ENCODE data around the gene NUP42.

The NUP42 gene

GRCh38 chr7:23232966-23233365 lies 51.1 kb downstream of the NUP42 start:
- no peak overlapping the region for H3K4me3 ChIP-seq (ENCODE audit: low read length)
- DNase-seq (ENCODE audit: low read depth) = no peak
- no peak for TF ChIP-seq CTCF (conservative IDR thresholded peaks at IDR 0.05; ENCODE audit: low read length)

GRCh38 chr7:23234569-23235296 lies 52.9 kb downstream of the NUP42 start:
- DNase-seq (ENCODE audit: low read depth) = no peak
- 0 out of 2 replicates have a peak, but pooled peaks have one; percentile 4 for TF ChIP-seq CTCF (conservative IDR thresholded peaks at IDR 0.05; ENCODE audit: low read length)
- no peak overlapping the region; the same call in 1 of the 2 replicates for H3K4me3 ChIP-seq (ENCODE audit: low read length)

GRCh38 chr7:23235813-23236221 lies 54.0 kb downstream of the NUP42 start:
- peak; percentile 15 for DNase-seq (ENCODE audit: low read depth)
- no peak for TF ChIP-seq CTCF (conservative IDR thresholded peaks at IDR 0.05; ENCODE audit: low read length)
- H3K4me3 ChIP-seq (ENCODE audit: low read length) = no peak overlapping the region

- DNase-seq (ENCODE audit: low read depth) = no peak
- H3K4me3 ChIP-seq (ENCODE audit: low read length) = no peak overlapping the region
- no peak for TF ChIP-seq CTCF (conservative IDR thresholded peaks at IDR 0.05; ENCODE audit: low read length)
Measured at GRCh38 chr7:23237000-23237399, 55.2 kb downstream of the NUP42 start.

- no peak for TF ChIP-seq CTCF (conservative IDR thresholded peaks at IDR 0.05; ENCODE audit: low read length)
- no peak overlapping the region for H3K4me3 ChIP-seq (ENCODE audit: low read length)
- peak; percentile 9 for DNase-seq (ENCODE audit: low read depth)
Measured at GRCh38 chr7:23238983-23239652, 57.3 kb downstream of the NUP42 start.

- no peak for TF ChIP-seq CTCF (conservative IDR thresholded peaks at IDR 0.05; ENCODE audit: low read length)
- no peak for DNase-seq (ENCODE audit: low read depth)
- H3K4me3 ChIP-seq (ENCODE audit: low read length) = no peak overlapping the region
Measured at GRCh38 chr7:23239698-23240097, 57.9 kb downstream of the NUP42 start.

- DNase-seq (ENCODE audit: low read depth) = no peak
- TF ChIP-seq CTCF (conservative IDR thresholded peaks at IDR 0.05; ENCODE audit: low read length) = no peak
- no peak overlapping the region for H3K4me3 ChIP-seq (ENCODE audit: low read length)
Measured at GRCh38 chr7:23242321-23242720, 60.5 kb downstream of the NUP42 start.

Data from AG10803 (cell line).